ENCODE measurements around the gene ADAM12.

DNA sequence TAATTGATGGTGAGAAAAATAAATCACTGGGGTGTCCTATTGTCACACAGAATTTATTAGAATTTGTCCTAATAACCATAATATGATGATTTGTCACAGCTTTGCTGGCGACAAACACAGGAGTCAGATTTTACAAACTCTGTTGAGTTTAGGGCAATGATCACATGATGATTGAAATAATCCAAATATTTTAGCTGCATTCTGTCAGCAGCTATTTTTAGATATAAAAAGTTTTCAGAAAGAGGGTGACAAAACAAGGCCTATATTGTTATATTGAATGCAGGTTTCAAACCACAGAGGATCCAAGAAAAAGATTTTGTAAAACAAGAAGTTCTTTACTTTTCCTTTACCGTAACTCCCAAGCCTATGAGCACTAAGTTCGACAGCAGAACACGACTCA lies 178.8 kb downstream of the ADAM12 start:
- no peak for TF ChIP-seq ZSCAN18 (tag by site-specific recombination; IDR thresholded peaks at IDR 0.05)
- TF ChIP-seq ZXDB (tag by site-specific recombination; IDR thresholded peaks at IDR 0.05): no peak
- no peak for TF ChIP-seq ZSCAN30 (tag by site-specific recombination; IDR thresholded peaks at IDR 0.05)
- TF ChIP-seq ZNF654 (tag by site-specific recombination; IDR thresholded peaks at IDR 0.05; ENCODE audit: low read depth): no peak
